NT2/D1 (cell line): Measurements from ENCODE around the gene MMP15.
"Not testable (repeated sequence)": the region's sequence is repeated elsewhere in the genome, so short reads cannot be mapped to it uniquely, and the experiment has no call there.

Experiments used
- DNase-seq: peaks from one replicate; pipeline ENCODE4 v3.0.0-alpha.2; 2011; ENCODE audit warnings: low read depth, low spot score
- H3K27me3 ChIP-seq: 2 replicates; pipeline ENCODE4 v1.6.0; 2011; ENCODE audit warnings: mild to moderate bottlenecking; ENCODE audit not compliant: insufficient read length, insufficient read depth
- H3K36me3 ChIP-seq: 2 replicates; pipeline ENCODE4 v1.6.1; 2011; ENCODE audit warnings: mild to moderate bottlenecking, low read length, mixed read lengths; ENCODE audit not compliant: insufficient read depth, insufficient read length
- H3K4me1 ChIP-seq: 2 replicates; pipeline ENCODE4 v1.5.1; 2011; ENCODE audit not compliant: insufficient read depth, insufficient read length
- H3K4me3 ChIP-seq: 2 replicates; pipeline ENCODE4 v1.5.1; 2011; ENCODE audit warnings: low read depth; ENCODE audit not compliant: insufficient read length
- H3K9ac ChIP-seq: 2 replicates; pipeline ENCODE4 v1.6.0; 2011; ENCODE audit warnings: low read depth; ENCODE audit not compliant: insufficient read length
- H3K9me3 ChIP-seq: 2 replicates; pipeline ENCODE4 v1.5.1; 2011; ENCODE audit warnings: mild to moderate bottlenecking, low read length; ENCODE audit not compliant: insufficient read depth
- SUZ12 ChIP-seq: IDR thresholded peaks from 2 replicates; pipeline ENCODE4 v1.6.1; 2011; ENCODE audit not compliant: insufficient read length, insufficient read depth; ENCODE audit errors: extremely low read depth
- YY1 ChIP-seq: IDR thresholded peaks from 2 replicates; pipeline ENCODE4 v1.6.1; 2011; ENCODE audit not compliant: insufficient read length, insufficient read depth
- ZNF274 ChIP-seq: IDR thresholded peaks from 2 replicates; pipeline ENCODE4 v1.6.1; 2011; ENCODE audit warnings: mild to moderate bottlenecking, low read depth, low read length

MMP15 gene

GRCh38 chr16:58063377-58064076 lies 38.0 kb downstream of the MMP15 start:
- no peaks in the 10 kb centered on the region for H3K9me3 ChIP-seq
- peaks cover 4% of the 10 kb centered on the region for H3K4me1 ChIP-seq
- no peaks in the 10 kb centered on the region for H3K27me3 ChIP-seq
- H3K36me3 ChIP-seq, result no peaks in the 10 kb centered on the region
- DNase-seq, result no peak
- H3K9ac ChIP-seq, result no peak overlapping the region
- TF ChIP-seq ZNF274 (no peak), SUZ12 (no peak), YY1 (no peak)
- no peak overlapping the region for H3K4me3 ChIP-seq

- no peaks in the 10 kb centered on the region for H3K36me3 ChIP-seq
- no peak overlapping the region for H3K4me3 ChIP-seq
- H3K27me3 ChIP-seq, result no peaks in the 10 kb centered on the region
- TF ChIP-seq ZNF274, result no peak
- TF ChIP-seq YY1, result no peak
- H3K4me1 ChIP-seq, result no peaks in the 10 kb centered on the region
- no peaks in the 10 kb centered on the region; the same call in 1 of the 2 replicates for H3K9me3 ChIP-seq
- H3K9ac ChIP-seq, result no peak overlapping the region
- DNase-seq, result no peak
These were observed 45.0 kb downstream of the MMP15 start for GRCh38 chr16:58070585-58070984.

GRCh38 chr16:58072134-58072533 lies 46.6 kb downstream of the MMP15 start:
- H3K27me3 ChIP-seq, H3K36me3 ChIP-seq, H3K9ac ChIP-seq, H3K4me3 ChIP-seq, H3K4me1 ChIP-seq, H3K9me3 ChIP-seq, DNase-seq: not testable (repeated sequence)

- H3K27me3 ChIP-seq, H3K4me3 ChIP-seq, DNase-seq, H3K4me1 ChIP-seq, H3K9ac ChIP-seq, H3K9me3 ChIP-seq, H3K36me3 ChIP-seq: not testable (repeated sequence)
These were observed 47.5 kb downstream of the MMP15 start for GRCh38 chr16:58073086-58073485.

GRCh38 chr16:58074657-58075056 lies 49.1 kb downstream of the MMP15 start:
- DNase-seq, result no peak
- Histone ChIP-seq H3K9ac (no peak overlapping the region), H3K36me3 (no peaks in the 10 kb centered on the region), H3K4me1 (no peaks in the 10 kb centered on the region), H3K4me3 (no peak overlapping the region), H3K27me3 (no peaks in the 10 kb centered on the region), H3K9me3 (no peaks in the 10 kb centered on the region; the same call in 1 of the 2 replicates)
- TF ChIP-seq ZNF274 (no peak), SUZ12 (no peak), YY1 (no peak)

- no peaks in the 10 kb centered on the region for H3K27me3 ChIP-seq
These were observed 51.0 kb downstream of the MMP15 start for GRCh38 chr16:58076514-58076913.

GRCh38 chr16:58077796-58078195 lies 52.2 kb downstream of the MMP15 start:
- TF ChIP-seq ZNF274, result no peak
- no peak for TF ChIP-seq YY1
- no peak for TF ChIP-seq SUZ12
- Histone ChIP-seq H3K4me1 (peaks cover 4% of the 10 kb centered on the region), H3K9ac (no peak overlapping the region), H3K4me3 (no peak overlapping the region), H3K36me3 (no peaks in the 10 kb centered on the region), H3K27me3 (no peaks in the 10 kb centered on the region), H3K9me3 (no peaks in the 10 kb centered on the region; the same call in 1 of the 2 replicates)
- DNase-seq, result no peak

More at GRCh38 chr16:58076514-58076913, 51.0 kb downstream of the MMP15 start:
- DNase-seq, result no peak
- no peaks in the 10 kb centered on the region for H3K36me3 ChIP-seq
- H3K9me3 ChIP-seq, result no peaks in the 10 kb centered on the region; the same call in 1 of the 2 replicates
- TF ChIP-seq SUZ12 (no peak), YY1 (no peak), ZNF274 (no peak)
- no peak overlapping the region for H3K9ac ChIP-seq
- H3K4me1 ChIP-seq, result peaks cover under 1% of the 10 kb centered on the region
- no peak overlapping the region for H3K4me3 ChIP-seq

GRCh38 chr16:58080657-58081056 lies 55.1 kb downstream of the MMP15 start:
- not testable (repeated sequence) for H3K9ac ChIP-seq, H3K27me3 ChIP-seq, H3K9me3 ChIP-seq, DNase-seq, H3K4me1 ChIP-seq, H3K4me3 ChIP-seq, H3K36me3 ChIP-seq
